ENCODE results near the gene EHF. TPM values are rescaled to one million over a fixed set of nuclear protein-coding genes. Genes with fewer than 3 reads are reported as not detected.
A peak's percentile ranks its signal among the peaks of the same experiment; 100 is the strongest.

The EHF gene
- total RNA-seq, 2 donors from 2014 or later = 21.4 to 40.5 TPM

DNA sequence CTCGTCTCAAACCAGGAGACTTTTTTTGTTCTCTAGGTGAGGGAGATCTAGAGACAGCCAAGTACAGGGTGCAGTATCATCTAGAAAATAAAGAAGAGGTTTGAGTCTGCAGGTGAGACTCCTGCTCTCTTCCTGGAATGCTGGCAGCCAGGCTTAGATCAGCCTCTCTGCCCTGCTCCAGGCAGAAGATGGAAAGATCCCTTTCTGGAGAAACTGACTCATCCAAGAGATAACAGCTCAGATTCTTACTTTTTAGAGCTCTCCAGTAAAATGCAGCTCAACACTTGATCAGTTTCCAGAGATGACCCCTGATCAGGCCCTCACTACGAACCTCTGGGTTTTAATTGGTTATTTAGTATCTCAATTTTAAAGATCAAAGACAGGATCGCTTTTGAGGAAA is 44.6 kb upstream of the EHF start:
- no peak overlapping the region for H3K4me3 ChIP-seq
- WGBS, 2 donors = 87 to 89% methylated on average over 3 of the region's 3 CpGs
- DNase-seq (no peak), ATAC-seq (no peak)
- H3K27me3 ChIP-seq = no peaks in the 10 kb centered on the region
- TF ChIP-seq, protein P1, sequence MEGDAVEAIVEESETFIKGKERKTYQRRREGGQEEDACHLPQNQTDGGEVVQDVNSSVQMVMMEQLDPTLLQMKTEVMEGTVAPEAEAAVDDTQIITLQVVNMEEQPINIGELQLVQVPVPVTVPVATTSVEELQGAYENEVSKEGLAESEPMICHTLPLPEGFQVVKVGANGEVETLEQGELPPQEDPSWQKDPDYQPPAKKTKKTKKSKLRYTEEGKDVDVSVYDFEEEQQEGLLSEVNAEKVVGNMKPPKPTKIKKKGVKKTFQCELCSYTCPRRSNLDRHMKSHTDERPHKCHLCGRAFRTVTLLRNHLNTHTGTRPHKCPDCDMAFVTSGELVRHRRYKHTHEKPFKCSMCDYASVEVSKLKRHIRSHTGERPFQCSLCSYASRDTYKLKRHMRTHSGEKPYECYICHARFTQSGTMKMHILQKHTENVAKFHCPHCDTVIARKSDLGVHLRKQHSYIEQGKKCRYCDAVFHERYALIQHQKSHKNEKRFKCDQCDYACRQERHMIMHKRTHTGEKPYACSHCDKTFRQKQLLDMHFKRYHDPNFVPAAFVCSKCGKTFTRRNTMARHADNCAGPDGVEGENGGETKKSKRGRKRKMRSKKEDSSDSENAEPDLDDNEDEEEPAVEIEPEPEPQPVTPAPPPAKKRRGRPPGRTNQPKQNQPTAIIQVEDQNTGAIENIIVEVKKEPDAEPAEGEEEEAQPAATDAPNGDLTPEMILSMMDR (IDR thresholded peaks at IDR 0.05) = no peak
- no peak for TF ChIP-seq POLR2A (IDR thresholded peaks at IDR 0.05)
- no peaks in the 10 kb centered on the region for H3K4me1 ChIP-seq
- intact Hi-C loops (cut with DNase I) = no loop called here
- no peaks in the 10 kb centered on the region for H3K36me3 ChIP-seq (replicated peaks in 1 of 2; ENCODE audit: insufficient read depth in 1 of 2, low read depth in 2 of 2)
- H3K27ac ChIP-seq = no peak overlapping the region
- H3K9me3 ChIP-seq = no peaks in the 10 kb centered on the region

DNA sequence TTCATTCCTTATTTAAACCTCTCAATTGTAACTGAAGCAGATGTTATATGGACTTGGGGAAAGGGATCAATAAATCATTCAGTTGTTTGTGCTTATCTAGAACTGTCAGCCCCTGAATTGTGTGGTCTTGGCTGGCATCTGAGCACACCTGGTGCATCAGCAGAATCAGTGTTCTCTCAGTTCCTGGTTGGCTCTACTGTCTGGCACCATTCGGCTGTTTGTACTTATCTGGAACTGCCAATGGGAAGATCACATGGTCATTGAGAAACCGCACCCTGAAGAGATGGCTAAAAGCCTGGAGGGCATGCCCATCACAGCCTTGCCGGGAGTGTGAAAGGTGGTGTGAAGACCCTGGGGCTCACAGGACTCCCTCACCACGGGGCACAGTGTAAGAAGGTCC is 37.1 kb upstream of the EHF start:
- H3K4me1 ChIP-seq = peaks cover 39% of the 10 kb centered on the region
- WGBS, 2 donors = 31 to 44% methylated on average over 4 of the region's 4 CpGs
- peak overlapping the region in 2 of 4 donors; percentile 44 to 50 for H3K27ac ChIP-seq
- TF ChIP-seq, protein P1 (IDR thresholded peaks at IDR 0.05) = no peak
- TF ChIP-seq POLR2A (IDR thresholded peaks at IDR 0.05) = no peak
- H3K4me3 ChIP-seq = no peak overlapping the region
- ATAC-seq (peak; percentile 78), DNase-seq (peak in 3 of 4 donors; percentile 37 to 72 (median 51))
- no peaks in the 10 kb centered on the region for H3K27me3 ChIP-seq
- no peaks in the 10 kb centered on the region for H3K36me3 ChIP-seq (replicated peaks in 1 of 2; ENCODE audit: insufficient read depth in 1 of 2, low read depth in 2 of 2)
- intact Hi-C loops (cut with DNase I) = loop anchor here (10.0 kb wide), 1 partner anchor 61 kb away; no protein-coding TSS in a partner anchor
- H3K9me3 ChIP-seq = no peaks in the 10 kb centered on the region

DNA sequence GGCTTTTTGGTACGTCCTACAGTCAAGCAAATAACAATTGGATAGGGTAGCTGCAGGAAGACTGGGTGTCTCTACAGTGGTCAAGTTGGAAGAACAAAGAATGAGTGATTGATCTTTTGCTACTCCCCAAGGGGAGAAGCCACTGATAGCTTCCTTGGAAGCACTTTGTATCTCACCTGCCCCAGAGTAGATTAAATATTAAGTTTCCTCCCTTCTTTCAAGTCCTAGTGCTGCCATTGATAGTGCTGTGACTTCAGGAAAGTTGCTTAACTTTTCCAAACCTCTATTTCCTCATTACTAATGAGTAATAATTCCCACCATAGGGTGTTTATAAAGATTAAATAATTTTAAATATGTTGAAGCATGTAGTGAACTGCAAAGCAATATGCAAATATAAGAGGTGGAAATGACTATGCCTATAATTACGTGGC is 35.6 kb upstream of the EHF start:
- Histone ChIP-seq H3K27ac (peak overlapping the region in 3 of 4 donors; percentile 44 to 59 (median 50)), H3K4me3 (no peak overlapping the region), H3K9me3 (no peaks in the 10 kb centered on the region), H3K27me3 (no peaks in the 10 kb centered on the region), H3K36me3 (replicated peaks in 1 of 2; ENCODE audit: insufficient read depth in 1 of 2, low read depth in 2 of 2) (no peaks in the 10 kb centered on the region), H3K4me1 (peaks cover 39% of the 10 kb centered on the region)
- WGBS, 2 donors = 63 to 68% methylated on average over 2 of the region's 2 CpGs
- intact Hi-C loops (cut with DNase I) = loop anchor here (10.0 kb wide), 1 partner anchor 59 kb away; no protein-coding TSS in a partner anchor
- DNase-seq = no peak
- no peak for ATAC-seq
- TF ChIP-seq, protein P1 (IDR thresholded peaks at IDR 0.05) = no peak
- no peak for TF ChIP-seq POLR2A (IDR thresholded peaks at IDR 0.05)

DNA sequence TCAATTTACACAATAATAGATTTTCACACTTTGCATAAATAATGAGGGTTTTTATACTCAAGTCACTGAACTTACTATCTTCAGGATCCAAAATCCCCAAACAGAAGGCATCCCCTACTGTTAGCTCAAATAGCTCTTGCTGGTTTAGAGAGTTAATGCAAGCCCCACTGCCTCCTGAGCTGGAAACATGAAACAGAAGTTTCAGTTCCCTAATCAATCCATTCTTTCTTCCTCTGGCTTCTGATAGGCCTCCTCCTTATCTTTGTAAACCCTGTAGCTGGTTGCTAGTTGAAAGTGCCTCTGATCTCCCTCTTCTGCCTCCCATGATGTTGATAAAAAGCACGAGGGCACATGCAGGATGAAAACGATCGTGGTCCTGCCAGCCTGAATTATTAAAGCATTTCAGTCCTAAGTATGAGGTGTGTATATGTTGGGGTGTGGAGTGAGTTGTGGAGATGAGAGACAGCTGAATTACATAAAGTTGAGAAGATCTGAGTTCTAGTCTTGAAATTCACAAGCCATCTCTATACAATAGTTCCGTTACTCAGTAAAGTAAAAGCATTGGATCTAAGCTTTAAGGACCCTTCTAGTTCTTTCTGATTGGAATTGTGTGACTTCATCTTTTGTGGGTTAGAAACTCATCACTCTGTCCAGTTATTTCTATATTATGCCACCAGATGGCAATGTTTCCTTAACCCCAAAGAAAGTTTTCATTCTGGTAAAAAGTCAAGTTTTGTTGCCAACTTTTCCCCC is 35.0 kb upstream of the EHF start:
- Histone ChIP-seq H3K4me3 (no peak overlapping the region), H3K4me1 (peaks cover 39% of the 10 kb centered on the region)
- DNase-seq = no peak

More for the DNA sequence above, 35.0 kb upstream of the EHF start:
- no peaks in the 10 kb centered on the region for H3K9me3 ChIP-seq
- intact Hi-C loops (cut with DNase I) = loop anchor here (10.0 kb wide), 1 partner anchor 59 kb away; no protein-coding TSS in a partner anchor
- no peaks in the 10 kb centered on the region for H3K36me3 ChIP-seq (replicated peaks in 1 of 2; ENCODE audit: insufficient read depth in 1 of 2, low read depth in 2 of 2)
- no peaks in the 10 kb centered on the region for H3K27me3 ChIP-seq
- TF ChIP-seq POLR2A (IDR thresholded peaks at IDR 0.05) = no peak
- TF ChIP-seq, protein P1 (IDR thresholded peaks at IDR 0.05) = peak; percentile 39 to 89 (median 82)
- peak overlapping the region; percentile 21 to 59 (median 47) for H3K27ac ChIP-seq
- 0% methylated on average over 4 of the region's 4 CpGs for WGBS, 2 donors
- ATAC-seq = peak; percentile 58

All from body of pancreas (tissue), 4 donors.